ENCODE measurements around the gene COG5.
"Not testable (repeated sequence)": the region's sequence is repeated elsewhere in the genome, so short reads cannot be mapped to it uniquely, and the experiment has no call there.

Gene COG5

GRCh38 chr7:107559864-107560263, 3.9 kb downstream of the COG5 start:
- Histone ChIP-seq H3K4me1 (peaks cover 33% of the 10 kb centered on the region), H4K20me1 (peaks cover 23% of the 10 kb centered on the region; the same call in 1 of the 2 replicates), H3K36me3 (peaks cover 31% of the 10 kb centered on the region), H3K4me3 (no peak overlapping the region), H3K9ac (no peak overlapping the region), H3K27me3 (no peaks in the 10 kb centered on the region), H3K27ac (no peak overlapping the region), H3K4me2 (no peak overlapping the region), H3K9me3 (no peaks in the 10 kb centered on the region)
- TF ChIP-seq Cebpa-rat (IDR thresholded peaks at IDR 0.05), result no peak

- H3K4me1 ChIP-seq, result 0 out of 2 replicates have a peak, but pooled peaks cover 3% of the 10 kb centered on the region
- no peaks in the 10 kb centered on the region for H3K9me3 ChIP-seq
- no peaks in the 10 kb centered on the region for H3K27me3 ChIP-seq
- H3K36me3 ChIP-seq, result peaks cover 63% of the 10 kb centered on the region
- no peak for TF ChIP-seq Cebpa-rat (IDR thresholded peaks at IDR 0.05)
- no peak overlapping the region for H3K9ac ChIP-seq
- H3K27ac ChIP-seq, result no peak overlapping the region
- no peak overlapping the region for H3K4me3 ChIP-seq
- H3K4me2 ChIP-seq, result no peak overlapping the region
- peaks cover 19% of the 10 kb centered on the region; the same call in 1 of the 2 replicates for H4K20me1 ChIP-seq
Observed at GRCh38 chr7:107555893-107556292, 7.8 kb downstream of the COG5 start.

DNA sequence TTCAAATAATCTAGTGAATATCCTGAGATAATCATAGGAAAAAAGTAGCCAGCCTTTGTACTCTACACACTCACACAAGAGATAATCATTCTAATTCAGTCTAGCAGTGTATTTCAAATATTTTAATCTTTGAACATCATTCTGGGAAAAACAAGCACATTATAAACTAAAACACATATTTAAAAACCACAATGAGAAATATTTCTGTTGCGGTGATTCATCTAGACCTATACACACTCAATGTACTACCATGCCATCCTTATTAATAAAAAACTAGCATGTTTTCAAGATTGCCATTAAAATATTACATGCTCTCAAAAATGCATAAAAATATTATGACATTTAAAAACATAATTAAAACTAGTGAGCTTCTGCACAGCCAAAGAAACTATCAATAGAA, 11.8 kb downstream of the COG5 start:
- Histone ChIP-seq H3K36me3 (peaks cover 84% of the 10 kb centered on the region), H3K4me3 (no peak overlapping the region), H3K27me3 (no peaks in the 10 kb centered on the region), H3K4me1 (no peaks in the 10 kb centered on the region), H3K9ac (no peak overlapping the region), H3K4me2 (no peak overlapping the region), H3K9me3 (no peaks in the 10 kb centered on the region), H3K27ac (no peak overlapping the region), H4K20me1 (peaks cover 16% of the 10 kb centered on the region; the same call in 1 of the 2 replicates)
- TF ChIP-seq Cebpa-rat (IDR thresholded peaks at IDR 0.05), result no peak

DNA sequence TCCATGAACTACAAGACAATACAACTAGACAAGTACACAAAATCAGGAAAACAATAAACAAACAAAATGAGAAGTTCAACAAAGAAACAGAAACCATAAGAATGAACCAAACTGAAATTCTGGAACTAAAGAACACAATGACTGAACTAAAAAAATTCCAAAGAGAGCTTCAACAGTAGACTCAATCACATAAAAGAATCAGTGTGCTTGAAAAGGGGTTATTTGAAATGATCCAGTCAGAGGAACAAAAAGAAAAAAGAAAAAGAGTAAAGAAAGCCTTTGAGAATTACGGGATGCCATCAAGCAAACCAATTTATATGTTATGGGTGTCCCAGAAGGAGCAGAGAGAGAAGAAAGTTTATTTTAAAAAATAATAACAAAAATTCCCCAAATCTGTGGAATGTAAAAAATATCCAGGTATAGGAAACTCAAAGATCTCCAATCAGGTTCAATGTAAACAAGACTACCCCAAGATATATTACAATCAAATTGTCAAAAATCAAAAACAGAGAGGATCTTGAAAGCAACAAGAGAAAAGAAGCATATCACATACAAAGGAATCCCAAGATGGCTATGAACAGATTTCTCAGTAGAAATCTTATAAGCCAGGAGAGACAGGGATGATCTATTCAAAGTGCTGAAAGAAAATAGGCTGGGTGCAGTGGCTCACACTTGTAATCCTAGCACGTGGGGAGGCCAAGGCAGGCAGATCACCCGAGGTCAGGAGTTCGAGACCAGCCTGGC, 18.7 kb downstream of the COG5 start:
- H3K4me2 ChIP-seq, result no peak overlapping the region

GRCh38 chr7:107543338-107543993, 20.3 kb downstream of the COG5 start:
- Histone ChIP-seq H3K9ac (no peak overlapping the region), H4K20me1 (0 out of 2 replicates have a peak, but pooled peaks cover 15% of the 10 kb centered on the region), H3K9me3 (peaks cover 23% of the 10 kb centered on the region), H3K4me3 (no peak overlapping the region), H3K27me3 (no peaks in the 10 kb centered on the region), H3K4me1 (peaks cover 12% of the 10 kb centered on the region), H3K4me2 (no peak overlapping the region), H3K36me3 (peaks cover 67% of the 10 kb centered on the region), H3K27ac (no peak overlapping the region)
- TF ChIP-seq Cebpa-rat (IDR thresholded peaks at IDR 0.05), result no peak

More for the DNA sequence above, 18.7 kb downstream of the COG5 start:
- Histone ChIP-seq H3K27ac (no peak overlapping the region), H3K9me3 (peaks cover 23% of the 10 kb centered on the region), H4K20me1 (0 out of 2 replicates have a peak, but pooled peaks cover 17% of the 10 kb centered on the region), H3K36me3 (peaks cover 70% of the 10 kb centered on the region), H3K9ac (no peak overlapping the region), H3K4me3 (no peak overlapping the region), H3K4me1 (peaks cover 5% of the 10 kb centered on the region), H3K27me3 (no peaks in the 10 kb centered on the region)
- TF ChIP-seq Cebpa-rat (IDR thresholded peaks at IDR 0.05), result no peak

- Histone ChIP-seq H3K4me1 (peaks cover 12% of the 10 kb centered on the region), H3K4me3 (no peak overlapping the region), H3K27ac (no peak overlapping the region), H3K27me3 (no peaks in the 10 kb centered on the region), H3K36me3 (peaks cover 46% of the 10 kb centered on the region), H3K9me3 (peaks cover 13% of the 10 kb centered on the region), H4K20me1 (no peaks in the 10 kb centered on the region), H3K9ac (no peak overlapping the region), H3K4me2 (no peak overlapping the region)
- TF ChIP-seq Cebpa-rat (IDR thresholded peaks at IDR 0.05), result no peak
Observed at GRCh38 chr7:107538001-107538400, 25.7 kb downstream of the COG5 start.

GRCh38 chr7:107537228-107537627, 26.5 kb downstream of the COG5 start:
- Histone ChIP-seq H3K9me3 (peaks cover 13% of the 10 kb centered on the region), H3K4me1 (peaks cover 12% of the 10 kb centered on the region), H3K36me3 (peaks cover 43% of the 10 kb centered on the region)
- H3K9ac ChIP-seq, H3K27ac ChIP-seq, H4K20me1 ChIP-seq, H3K27me3 ChIP-seq, H3K4me3 ChIP-seq, H3K4me2 ChIP-seq: not testable (repeated sequence)

DNA sequence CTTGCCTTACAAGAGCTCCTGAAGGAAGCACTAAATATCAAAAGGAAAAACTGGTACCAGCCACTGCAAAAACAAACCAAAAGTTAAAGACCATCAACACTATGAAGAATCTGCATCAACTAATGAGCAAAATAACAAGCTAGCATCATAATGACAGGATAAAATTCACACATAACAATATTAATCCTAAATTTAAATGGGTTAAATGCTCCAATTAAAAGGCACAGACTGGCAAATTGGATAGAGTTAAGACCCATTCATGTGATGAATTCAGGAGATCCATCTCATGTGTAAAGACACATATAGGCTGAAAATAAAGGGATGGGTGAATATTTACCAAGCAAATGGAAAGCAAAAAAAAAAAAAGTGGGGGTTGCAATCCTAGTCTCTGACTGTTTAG, 29.6 kb downstream of the COG5 start:
- TF ChIP-seq Cebpa-rat (IDR thresholded peaks at IDR 0.05), result no peak
- Histone ChIP-seq H3K27me3 (no peaks in the 10 kb centered on the region), H3K27ac (no peak overlapping the region), H3K4me1 (no peaks in the 10 kb centered on the region), H4K20me1 (peaks cover 5% of the 10 kb centered on the region; the same call in 1 of the 2 replicates), H3K9ac (no peak overlapping the region), H3K4me3 (no peak overlapping the region), H3K4me2 (no peak overlapping the region), H3K9me3 (peaks cover 13% of the 10 kb centered on the region), H3K36me3 (peaks cover 48% of the 10 kb centered on the region)

GRCh38 chr7:107530751-107531150, 33.0 kb downstream of the COG5 start:
- Histone ChIP-seq H3K9ac (no peak overlapping the region), H3K9me3 (peaks cover 4% of the 10 kb centered on the region; the same call in 1 of the 2 replicates), H3K4me1 (no peaks in the 10 kb centered on the region), H3K27me3 (no peaks in the 10 kb centered on the region), H3K27ac (no peak overlapping the region), H3K4me3 (no peak overlapping the region), H3K36me3 (peaks cover 39% of the 10 kb centered on the region), H3K4me2 (no peak overlapping the region), H4K20me1 (peaks cover 14% of the 10 kb centered on the region; the same call in 1 of the 2 replicates)
- TF ChIP-seq Cebpa-rat (IDR thresholded peaks at IDR 0.05), result no peak

DNA sequence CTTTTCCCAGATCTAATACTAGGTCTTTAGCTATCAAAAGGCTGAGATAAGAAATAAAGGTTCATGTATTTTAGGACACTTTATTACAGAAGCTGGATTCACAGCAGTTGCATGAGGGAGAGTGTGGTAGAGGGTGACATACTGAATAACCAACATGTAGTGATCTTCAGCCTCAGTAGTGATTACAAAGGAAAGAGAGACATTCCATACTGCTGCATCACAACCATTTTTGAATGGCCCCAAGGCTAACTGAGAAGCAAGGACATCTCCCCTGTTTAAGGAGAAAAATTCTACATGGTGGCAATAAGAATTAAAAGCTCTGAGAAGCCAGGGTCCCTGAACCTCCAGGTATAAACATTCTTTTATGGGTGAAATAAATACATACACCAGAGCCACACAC, 35.3 kb downstream of the COG5 start:
- H3K9ac ChIP-seq, result no peak overlapping the region
- H3K27me3 ChIP-seq, result no peaks in the 10 kb centered on the region
- H3K27ac ChIP-seq, result no peak overlapping the region
- H3K4me3 ChIP-seq, result no peak overlapping the region
- H3K4me2 ChIP-seq, result no peak overlapping the region
- H3K9me3 ChIP-seq, result no peaks in the 10 kb centered on the region
- peaks cover 14% of the 10 kb centered on the region; the same call in 1 of the 2 replicates for H4K20me1 ChIP-seq
- no peak for TF ChIP-seq Cebpa-rat (IDR thresholded peaks at IDR 0.05)
- H3K36me3 ChIP-seq, result peaks cover 39% of the 10 kb centered on the region
- no peaks in the 10 kb centered on the region for H3K4me1 ChIP-seq
